ENCODE results near the gene ZSCAN10. TPM values are rescaled to one million over a fixed set of nuclear protein-coding genes. Genes with fewer than 3 reads are reported as not detected.
A peak's percentile ranks its signal among the peaks of the same experiment; 100 is the strongest.

ZSCAN10 gene
- total and polyA plus RNA-seq, 9 of the 15 experiments (the other 6 are each of a cell fraction or from before 2014, with no cell fraction given) = 0.22 TPM; not detected in 8

GRCh38 chr16:3112058-3112880 lies 13.2 kb upstream of the ZSCAN10 start, which contains the start of gene ZNF205 (continued):
- TF ChIP-seq JUND (IDR thresholded peaks at IDR 0.05; ENCODE audit: borderline replicate concordance, low read depth, low read length) (peak; percentile 67; the same call in 1 of the 2 replicates), JUND (tag; IDR thresholded peaks at IDR 0.05; ENCODE audit: borderline replicate concordance, low read depth, low read length) (peak; percentile 26; the same call in 1 of the 3 replicates), TBP (optimal IDR thresholded peaks at IDR 0.05; ENCODE audit: low read depth, low read length) (peak; percentile 68), TBL1XR1 (IDR thresholded peaks at IDR 0.05; ENCODE audit: low read length in 2 of 2) (no peak), TAF7 (tag; IDR thresholded peaks at IDR 0.05) (peak; percentile 84), EP400 (IDR thresholded peaks at IDR 0.05) (peak; percentile 55), PBX2 (CRISPR knock-in tag; IDR thresholded peaks at IDR 0.05; ENCODE audit: low read depth) (no peak), PBX2 (tag; conservative IDR thresholded peaks at IDR 0.05; ENCODE audit: low read depth) (no peak), AFF1 (IDR thresholded peaks at IDR 0.05; ENCODE audit: low read depth in 1 of 2, partially characterized antibody in 2 of 2) (no peak), NCOR1 (IDR thresholded peaks at IDR 0.05) (no peak), GATAD2A (IDR thresholded peaks at IDR 0.05) (no peak), CBX3 (IDR thresholded peaks at IDR 0.05; ENCODE audit: borderline replicate concordance in 1 of 2, low read length in 2 of 2) (peak in 1 of 2 experiments; percentile 58; a peak in 1 of 3 replicates), RAD51 (IDR thresholded peaks at IDR 0.05; ENCODE audit: borderline replicate concordance, low read depth) (no peak), YY1 (IDR thresholded peaks at IDR 0.05; ENCODE audit: borderline replicate concordance in 1 of 3, control insufficient read depth in 1 of 3, extremely low read depth in 1 of 3, insufficient read depth in 3 of 3, insufficient read length in 1 of 3, insufficient replicate concordance in 2 of 3, low read depth in 1 of 3, low read length in 2 of 3) (peak in 2 of 3 experiments; percentile 19 to 66), ZNF217 (CRISPR knock-in tag; IDR thresholded peaks at IDR 0.05) (no peak), RFX7 (CRISPR knock-in tag; IDR thresholded peaks at IDR 0.05) (no peak)
